K562 treated with DMSO at 1 percent for 48 hours (cell line): ENCODE data around the gene LRRC63. TPM values are rescaled to one million over a fixed set of nuclear protein-coding genes. Genes with fewer than 3 reads are reported as not detected.

ENCODE experiments used
- total RNA-seq: library from RNA; unstranded; fragments of 300-600 nt; gene quantifications from 2 replicates; pipeline ENCODE4 v1.2.3, GENCODE V29; 2022; ENCODE audit warnings: low replicate concordance; ENCODE audit errors: extremely low read depth

LRRC63 gene
- not detected in 2 replicates for total RNA-seq

GRCh38 chr13:46211483-46212351 is at the start of gene LRRC63:
Gene LRRC63 (plus strand): TSS chr13:46211928. CDS start chr13:46213035, 1,107 bp downstream.

GRCh38 chr13:46181840-46182490 is 29.8 kb upstream of the LRRC63 start, which contains the start of gene LCP1:
Gene LCP1 (minus strand): TSS chr13:46182177. CDS start chr13:46159662, 22,515 bp downstream.

Other genes starting within 250 kb of the LRRC63 start
- not detected in 2 replicates for gene ZC3H13, start 159.2 kb upstream of the LRRC63 start, total RNA-seq
- not detected in 2 replicates for gene CPB2, start 106.9 kb upstream of the LRRC63 start, total RNA-seq
- gene LCP1, start 29.8 kb upstream of the LRRC63 start, total RNA-seq = 205 and 662 TPM in 2 replicates
- gene RUBCNL, start 175.3 kb downstream of the LRRC63 start, total RNA-seq = not detected in 2 replicates